K562 treated with DMSO at 1 percent for 24 hours (cell line): Measurements from ENCODE around the gene PLA1A. TPM values are rescaled to one million over a fixed set of nuclear protein-coding genes. Genes with fewer than 3 reads are reported as not detected.

ENCODE experiments used
- total RNA-seq: library from RNA; unstranded; fragments of 300-600 nt; gene quantifications from 2 replicates; pipeline ENCODE4 v1.2.3, GENCODE V29; 2022; ENCODE audit warnings: low read depth; ENCODE audit not compliant: insufficient read depth

Gene PLA1A
- total RNA-seq = not detected in 2 replicates

DNA sequence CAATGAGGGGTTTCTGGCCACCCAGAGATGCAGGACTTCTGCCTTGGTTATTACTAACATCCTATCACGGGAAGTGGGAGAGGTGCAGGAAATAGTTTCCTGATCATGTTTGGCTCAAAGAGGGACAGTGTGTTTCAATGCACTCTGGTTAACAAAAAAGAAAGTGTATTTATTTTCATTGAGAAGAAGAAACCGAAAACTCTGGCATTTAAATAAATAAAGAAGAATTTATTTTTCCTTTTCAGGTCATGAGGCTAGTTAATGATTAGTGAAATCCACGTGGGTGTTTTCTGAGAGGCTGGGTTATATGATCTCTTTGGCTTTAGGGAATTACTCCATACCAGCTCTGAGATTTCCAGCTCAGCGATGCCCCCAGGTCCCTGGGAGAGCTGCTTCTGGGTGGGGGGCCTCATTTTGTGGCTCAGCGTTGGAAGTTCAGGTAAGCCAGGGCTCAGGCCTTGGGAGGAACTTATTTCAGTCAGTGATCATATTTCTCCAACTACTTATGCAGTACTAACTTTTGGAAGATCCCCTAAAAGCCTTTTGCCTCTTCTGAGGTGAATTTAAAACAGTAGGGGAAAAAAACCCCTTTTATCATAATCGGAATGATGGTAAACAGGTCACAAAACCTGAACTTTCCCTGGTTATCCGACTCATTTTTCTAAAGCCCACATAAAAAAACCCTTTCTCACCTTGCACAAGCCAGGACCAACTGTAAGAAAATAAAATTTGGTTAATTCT, at the start of gene PLA1A:
Gene PLA1A, plus strand, starts transcription at position 338 of the 741 bp plus-strand sequence. Its CDS starts 29 bp downstream, at position 367.

DNA sequence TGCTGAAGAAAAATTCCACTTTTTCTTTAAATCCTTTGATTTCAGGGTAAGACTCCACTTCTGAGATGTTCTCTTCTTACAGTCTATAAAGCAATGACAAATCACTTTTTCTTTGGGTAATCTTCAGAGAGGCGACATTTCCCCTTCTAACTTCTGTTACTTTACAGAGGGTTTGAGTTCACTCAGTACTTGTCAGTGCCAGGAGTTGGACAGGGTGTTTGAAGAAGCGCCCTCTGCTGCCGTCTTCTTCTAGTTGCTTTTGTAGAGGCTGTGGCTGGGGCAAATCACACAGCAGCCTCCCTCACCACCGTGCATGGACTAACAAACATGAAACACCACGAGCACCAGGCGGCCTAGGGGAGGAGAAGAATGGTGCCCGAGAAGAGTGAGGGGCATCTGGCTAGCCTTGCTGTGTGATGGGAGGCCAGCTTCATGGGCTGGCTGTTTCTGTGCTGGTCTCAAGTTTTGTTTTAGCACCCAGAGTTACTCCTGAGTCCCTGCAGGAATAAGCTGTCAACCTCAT, 38.2 kb upstream of the PLA1A start, which contains the start of gene CD80:
Gene CD80, minus strand, starts transcription at position 174 of the 523 bp plus-strand sequence. CDS start 1,886 bp downstream, outside the sequence.

GRCh38 chr3:119579366-119580066, 18.2 kb upstream of the PLA1A start, which contains the start of gene ADPRH:
TSS of gene ADPRH (plus strand) at chr3:119579492. CDS start at chr3:119582170, 2,678 bp downstream.

GRCh38 chr3:119660474-119661440, 63.1 kb downstream of the PLA1A start, which contains the start of gene POPDC2:
TSS of gene POPDC2 (minus strand) at chr3:119660589. CDS start at chr3:119660423, 166 bp downstream.

GRCh38 chr3:119676771-119677640, 79.3 kb downstream of the PLA1A start, which contains the start of gene COX17:
TSS of gene COX17 (minus strand) at chr3:119677406. CDS start at chr3:119677310, 96 bp downstream.

Other genes starting within 250 kb of the PLA1A start
- 10.4 and 20.5 TPM in 2 replicates for gene TMEM39A, start 134.3 kb upstream of the PLA1A start, total RNA-seq
- 3.6 and 5.9 TPM in 2 replicates for gene POGLUT1, start 128.9 kb upstream of the PLA1A start, total RNA-seq
- gene TIMMDC1, start 99.3 kb upstream of the PLA1A start, total RNA-seq = 70.1 and 78.3 TPM in 2 replicates
- 22.0 and 27.1 TPM in 2 replicates for gene CD80, start 38.3 kb upstream of the PLA1A start, total RNA-seq
- gene ADPRH, start 18.4 kb upstream of the PLA1A start, total RNA-seq = 2.7 and 4.0 TPM in 2 replicates
- gene POPDC2, start 62.7 kb downstream of the PLA1A start, total RNA-seq = 0.56 and 0.64 TPM in 2 replicates
- gene COX17, start 79.5 kb downstream of the PLA1A start, total RNA-seq = 57.0 and 60.1 TPM in 2 replicates
- gene CFAP91, start 105.1 kb downstream of the PLA1A start, total RNA-seq = not detected in 2 replicates
- gene NR1I2, start 184.2 kb downstream of the PLA1A start, total RNA-seq = not detected in 2 replicates